Measurements from ENCODE around the gene KCNG2.
A peak's percentile ranks its signal among the peaks of the same experiment; 100 is the strongest.

KCNG2 gene

GRCh38 chr18:79853303-79853992, 55.7 kb downstream of the KCNG2 start:
- no peaks in the 10 kb centered on the region for H3K9me3 ChIP-seq (ENCODE audit: severe bottlenecking)
- no peak overlapping the region for H3K4me3 ChIP-seq (ENCODE audit: low read depth, low read length)
- TF ChIP-seq CTCF (IDR thresholded peaks at IDR 0.05; ENCODE audit: low read depth, low read length): no peak
- H3K27ac ChIP-seq: no peak overlapping the region
- H3K27me3 ChIP-seq (ENCODE audit: insufficient read depth, low read depth, severe bottlenecking): no peaks in the 10 kb centered on the region
- DNase-seq: peak; percentile 10
- H3K36me3 ChIP-seq: no peaks in the 10 kb centered on the region

GRCh38 chr18:79853993-79854364, 56.2 kb downstream of the KCNG2 start:
- H3K4me3 ChIP-seq (ENCODE audit: low read depth, low read length): no peak overlapping the region
- H3K36me3 ChIP-seq: no peaks in the 10 kb centered on the region
- H3K9me3 ChIP-seq (ENCODE audit: severe bottlenecking): no peaks in the 10 kb centered on the region
- no peaks in the 10 kb centered on the region for H3K27me3 ChIP-seq (ENCODE audit: insufficient read depth, low read depth, severe bottlenecking)
- DNase-seq: peak; percentile 9
- H3K27ac ChIP-seq: no peak overlapping the region
- TF ChIP-seq CTCF (IDR thresholded peaks at IDR 0.05; ENCODE audit: low read depth, low read length): no peak

- Histone ChIP-seq H3K4me3 (ENCODE audit: low read depth, low read length) (no peak overlapping the region), H3K27ac (no peak overlapping the region), H3K9me3 (ENCODE audit: severe bottlenecking) (no peaks in the 10 kb centered on the region), H3K27me3 (ENCODE audit: insufficient read depth, low read depth, severe bottlenecking) (no peaks in the 10 kb centered on the region), H3K36me3 (no peaks in the 10 kb centered on the region)
- DNase-seq: no peak
- no peak for TF ChIP-seq CTCF (IDR thresholded peaks at IDR 0.05; ENCODE audit: low read depth, low read length)
Measured at GRCh38 chr18:79855147-79855933, 57.6 kb downstream of the KCNG2 start.

GRCh38 chr18:79856119-79857007, 58.6 kb downstream of the KCNG2 start:
- Histone ChIP-seq H3K27me3 (ENCODE audit: insufficient read depth, low read depth, severe bottlenecking) (no peaks in the 10 kb centered on the region), H3K4me3 (ENCODE audit: low read depth, low read length) (peak overlapping the region; percentile 38), H3K9me3 (ENCODE audit: severe bottlenecking) (peaks cover under 1% of the 10 kb centered on the region), H3K27ac (peak overlapping the region; percentile 88), H3K36me3 (no peaks in the 10 kb centered on the region)
- DNase-seq: peak; percentile 95
- no peak for TF ChIP-seq CTCF (IDR thresholded peaks at IDR 0.05; ENCODE audit: low read depth, low read length)

- peaks cover 5% of the 10 kb centered on the region for H3K9me3 ChIP-seq (ENCODE audit: severe bottlenecking)
- no peak overlapping the region for H3K4me3 ChIP-seq (ENCODE audit: low read depth, low read length)
- no peaks in the 10 kb centered on the region for H3K36me3 ChIP-seq
- DNase-seq: peak; percentile 9
- TF ChIP-seq CTCF (IDR thresholded peaks at IDR 0.05; ENCODE audit: low read depth, low read length): no peak
- H3K27ac ChIP-seq: no peak overlapping the region
- no peaks in the 10 kb centered on the region for H3K27me3 ChIP-seq (ENCODE audit: insufficient read depth, low read depth, severe bottlenecking)
Measured at GRCh38 chr18:79857082-79857671, 59.4 kb downstream of the KCNG2 start.

All from WERI-Rb-1 (cell line).